Endodermal cell (in vitro differentiated cells): Measurements from ENCODE around the gene UCK1. TPM values are rescaled to one million over a fixed set of nuclear protein-coding genes. Genes with fewer than 3 reads are reported as not detected.

Source experiments
- DNase-seq: peaks from one replicate; pipeline ENCODE4 v3.0.0-alpha.2; 2017
- H3K27ac ChIP-seq: 2 replicates; pipeline ENCODE4 v1.5.1; 2013; ENCODE audit warnings: mild to moderate bottlenecking, low read depth, low read length, moderate library complexity
- H3K27me3 ChIP-seq: 2 replicates; pipeline ENCODE4 v1.6.1; 2013; ENCODE audit warnings: mild to moderate bottlenecking, low read length, moderate library complexity; ENCODE audit not compliant: insufficient read depth, control insufficient read depth, poor library complexity, severe bottlenecking
- H3K36me3 ChIP-seq: 2 replicates; pipeline ENCODE4 v1.7.0; 2013; ENCODE audit warnings: mild to moderate bottlenecking, low read length, moderate library complexity; ENCODE audit not compliant: control insufficient read depth, insufficient read depth
- H3K4me1 ChIP-seq: one replicate; pipeline ENCODE4 v1.7.0; 2013; ENCODE audit warnings: low read length; ENCODE audit not compliant: control insufficient read depth, insufficient read depth
- H3K4me3 ChIP-seq: 2 replicates; pipeline ENCODE4 v1.5.1; 2013; ENCODE audit warnings: mild to moderate bottlenecking, low read length, moderate library complexity
- H3K9ac ChIP-seq: 2 replicates; pipeline ENCODE4 v1.6.1; 2013; ENCODE audit warnings: mild to moderate bottlenecking, low read length, moderate library complexity; ENCODE audit not compliant: poor library complexity, severe bottlenecking; ENCODE audit errors: extremely low read depth
- H3K9me3 ChIP-seq: 2 replicates; pipeline ENCODE4 v1.6.1; 2013; ENCODE audit warnings: mild to moderate bottlenecking, low read length, moderate library complexity; ENCODE audit not compliant: control insufficient read depth
- H3K27ac Mint-ChIP-seq: 2 replicates; pipeline ENCODE4 v1.8.0; 2020; ENCODE audit warnings: mixed read lengths
- H3K27me3 Mint-ChIP-seq: 2 replicates; pipeline ENCODE4 v1.8.0; 2021; ENCODE audit warnings: mild to moderate bottlenecking, mixed read lengths; ENCODE audit not compliant: insufficient read depth
- H3K36me3 Mint-ChIP-seq: 2 replicates; pipeline ENCODE4 v1.8.0; 2020; ENCODE audit warnings: low read depth, mixed read lengths
- H3K4me1 Mint-ChIP-seq: 2 replicates; pipeline ENCODE4 v1.8.0; 2020; ENCODE audit warnings: mixed read lengths
- H3K4me3 Mint-ChIP-seq: 2 replicates; pipeline ENCODE4 v1.8.0; 2020; ENCODE audit warnings: mild to moderate bottlenecking, moderate library complexity, mixed read lengths
- H3K9me3 Mint-ChIP-seq: 2 replicates; pipeline ENCODE4 v1.8.0; 2020; ENCODE audit warnings: mild to moderate bottlenecking, mixed read lengths
- CTCF ChIP-seq: fragments of 200-600 bp; sonication (generic); conservative IDR thresholded peaks from 2 replicates; pipeline ENCODE4 v1.5.0; 2021; ENCODE audit warnings: antibody characterized with exemption, mild to moderate bottlenecking
- WGBS, 2 experiments: methylation state at CpG; one replicate each; pipeline versions ENCODE4 v1.1.5 to v1.1.7; 2013; ENCODE audit warnings: missing lambda C conversion rate in 2 of 2, mixed read lengths in 1 of 2; ENCODE audit not compliant: insufficient coverage in 1 of 2, insufficient read length in 1 of 2; 5-methylcytosine and 5-hydroxymethylcytosine counted together
- total RNA-seq, 2 donors: library from RNA; stranded (reverse); fragmentation: NEBNext Ultra II Directional in 1 of 2; extraction: Animal tissue kit (Norgen Biotek cat#: 25700) in 1 of 2; gene quantifications; 2 replicates in 1 of 2; 3 replicates in 1 of 2; pipeline ENCODE4 v1.2.1, GENCODE V29; 2021

Gene UCK1
- total RNA-seq, 2 donors from 2014 or later = 37.9 to 42.9 TPM

- Mint-ChIP-seq H3K36me3 (peaks cover 98% of the 10 kb centered on the region), H3K4me3 (no peak overlapping the region), H3K27me3 (no peaks in the 10 kb centered on the region), H3K27ac (peak overlapping the region; percentile 46), H3K4me1 (no peaks in the 10 kb centered on the region), H3K9me3 (no peaks in the 10 kb centered on the region)
- Histone ChIP-seq H3K4me1 (no peaks in the 10 kb centered on the region), H3K9ac (no peak overlapping the region), H3K9me3 (no peaks in the 10 kb centered on the region), H3K36me3 (peaks cover 98% of the 10 kb centered on the region), H3K4me3 (no peak overlapping the region), H3K27ac (no peak overlapping the region), H3K27me3 (no peaks in the 10 kb centered on the region)
- 91 to 94% methylated on average over 7 to 9 of the region's 9 CpGs for WGBS, 2 experiments
- no peak for TF ChIP-seq CTCF
- DNase-seq = no peak
Observed at GRCh38 chr9:131487001-131487400, 44.1 kb downstream of the UCK1 start.

DNA sequence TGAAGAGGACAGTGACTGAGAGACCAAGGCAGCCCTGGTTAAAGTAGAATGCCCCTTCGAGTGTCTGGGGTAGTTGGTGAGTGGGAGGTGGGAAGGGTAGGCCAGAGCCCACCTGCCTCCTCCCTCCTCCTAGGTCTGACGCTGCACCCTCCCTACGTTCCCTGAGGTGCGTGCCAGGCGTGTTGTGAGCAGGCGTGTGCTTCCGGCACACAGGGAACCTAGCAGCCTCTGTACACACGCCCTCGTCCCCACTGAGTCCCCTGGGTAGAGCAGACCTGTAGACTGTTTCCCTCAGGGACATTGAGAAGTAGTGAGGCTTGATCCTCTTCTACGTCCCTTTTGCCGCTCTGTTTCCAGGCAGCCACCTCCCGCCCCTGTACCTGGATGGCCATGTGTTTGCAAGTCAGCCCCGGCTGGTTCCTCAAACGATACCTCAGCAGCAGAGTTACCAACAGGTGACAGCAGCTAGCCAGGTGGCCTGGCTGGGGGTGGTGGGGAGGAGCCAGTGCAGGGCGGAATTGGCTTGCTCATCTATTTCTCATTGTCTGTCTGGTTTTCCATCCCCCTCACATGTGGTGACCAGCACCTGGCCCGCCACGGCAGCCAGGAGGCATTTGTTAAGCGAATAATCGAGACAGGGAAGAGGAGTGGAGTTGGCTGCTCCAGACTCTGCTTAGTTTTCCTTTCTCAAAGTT, 45.2 kb downstream of the UCK1 start:
- H3K4me3 Mint-ChIP-seq = no peak overlapping the region
- H3K27me3 Mint-ChIP-seq = no peaks in the 10 kb centered on the region
- no peak overlapping the region for H3K4me3 ChIP-seq
- no peak overlapping the region for H3K9ac ChIP-seq
- H3K27ac Mint-ChIP-seq = peak overlapping the region; percentile 58
- TF ChIP-seq CTCF = no peak
- peaks cover 95% of the 10 kb centered on the region for H3K36me3 ChIP-seq
- 83 to 91% methylated on average over 7 to 19 of the region's 19 CpGs for WGBS, 2 experiments
- H3K4me1 ChIP-seq = no peaks in the 10 kb centered on the region
- no peaks in the 10 kb centered on the region for H3K27me3 ChIP-seq
- no peak for DNase-seq
- H3K27ac ChIP-seq = no peak overlapping the region
- peaks cover 95% of the 10 kb centered on the region for H3K36me3 Mint-ChIP-seq
- H3K9me3 Mint-ChIP-seq = no peaks in the 10 kb centered on the region
- H3K4me1 Mint-ChIP-seq = no peaks in the 10 kb centered on the region
- no peaks in the 10 kb centered on the region for H3K9me3 ChIP-seq

- Histone ChIP-seq H3K27ac (no peak overlapping the region), H3K4me1 (no peaks in the 10 kb centered on the region), H3K4me3 (no peak overlapping the region), H3K36me3 (peaks cover 95% of the 10 kb centered on the region), H3K9me3 (no peaks in the 10 kb centered on the region), H3K27me3 (no peaks in the 10 kb centered on the region), H3K9ac (no peak overlapping the region)
- H3K4me1 Mint-ChIP-seq = no peaks in the 10 kb centered on the region
- no peaks in the 10 kb centered on the region for H3K27me3 Mint-ChIP-seq
- WGBS, 2 experiments = 89 to 90% methylated on average over 12 of the region's 12 CpGs
- no peak for TF ChIP-seq CTCF
- peaks cover 94% of the 10 kb centered on the region for H3K36me3 Mint-ChIP-seq
- no peak for DNase-seq
- no peak overlapping the region for H3K4me3 Mint-ChIP-seq
- H3K9me3 Mint-ChIP-seq = no peaks in the 10 kb centered on the region
- H3K27ac Mint-ChIP-seq = no peak overlapping the region
Observed at GRCh38 chr9:131485206-131485605, 45.9 kb downstream of the UCK1 start.
